HG02759 (cell line): ENCODE measurements around the gene LRFN2.

Experiments used
- ATAC-seq: cut with Tn5 transposase; IDR thresholded peaks from one replicate; pipeline ENCODE4 v1.9.1; 2021; ENCODE audit warnings: mild to moderate bottlenecking, moderate library complexity; ENCODE audit not compliant: unreplicated experiment

Gene LRFN2

GRCh38 chr6:40408786-40409542 lies 178.2 kb downstream of the LRFN2 start:
- no peak for ATAC-seq

GRCh38 chr6:40407239-40407638 lies 179.9 kb downstream of the LRFN2 start:
- no peak for ATAC-seq

- no peak for ATAC-seq
These were observed 181.0 kb downstream of the LRFN2 start for GRCh38 chr6:40406175-40406574.

GRCh38 chr6:40400738-40401137 lies 186.4 kb downstream of the LRFN2 start:
- no peak for ATAC-seq

GRCh38 chr6:40399888-40400457 lies 187.2 kb downstream of the LRFN2 start:
- ATAC-seq, result no peak

- no peak for ATAC-seq
These were observed 188.2 kb downstream of the LRFN2 start for GRCh38 chr6:40398810-40399477.

GRCh38 chr6:40398034-40398691 lies 189.0 kb downstream of the LRFN2 start:
- ATAC-seq, result no peak

- ATAC-seq, result no peak
These were observed 189.7 kb downstream of the LRFN2 start for GRCh38 chr6:40397287-40398033.

GRCh38 chr6:40395698-40396076 lies 191.5 kb downstream of the LRFN2 start:
- no peak for ATAC-seq

GRCh38 chr6:40395066-40395697 lies 192.0 kb downstream of the LRFN2 start:
- no peak for ATAC-seq

GRCh38 chr6:40394381-40394780 lies 192.8 kb downstream of the LRFN2 start:
- ATAC-seq, result no peak

GRCh38 chr6:40393641-40394040 lies 193.5 kb downstream of the LRFN2 start:
- ATAC-seq, result no peak

GRCh38 chr6:40392589-40392988 lies 194.6 kb downstream of the LRFN2 start:
- ATAC-seq, result no peak

- ATAC-seq, result no peak
These were observed 195.2 kb downstream of the LRFN2 start for GRCh38 chr6:40391851-40392517.

- ATAC-seq, result no peak
These were observed 196.1 kb downstream of the LRFN2 start for GRCh38 chr6:40391086-40391485.

GRCh38 chr6:40390144-40390800 lies 196.9 kb downstream of the LRFN2 start:
- no peak for ATAC-seq

GRCh38 chr6:40389254-40389653 lies 197.9 kb downstream of the LRFN2 start:
- no peak for ATAC-seq

GRCh38 chr6:40387871-40388264 lies 199.3 kb downstream of the LRFN2 start:
- no peak for ATAC-seq

GRCh38 chr6:40387127-40387870 lies 199.9 kb downstream of the LRFN2 start:
- ATAC-seq, result no peak
